NCI-H1417 (cell line): ENCODE data around the gene DNAH8.
"Not testable (repeated sequence)": the region's sequence is repeated elsewhere in the genome, so short reads cannot be mapped to it uniquely, and the experiment has no call there.

Experiments
- DNase-seq, 3 experiments: peaks; one replicate each; lab custom pipeline; 2025; lab: John Stamatoyannopoulos, UW

DNAH8 gene

GRCh38 chr6:38715016-38715689 lies at the start of gene DNAH8:
TSS of gene DNAH8 (plus strand) at chr6:38715311. CDS start at chr6:38722810, 7,499 bp downstream.
- no peak for DNase-seq

- DNase-seq, result peak in 2 of 3 experiments; percentile 60 to 64
Measured at GRCh38 chr6:38671885-38672467, 43.1 kb upstream of the DNAH8 start.

- peak in 1 of 3 experiments; percentile 20 for DNase-seq
Measured at GRCh38 chr6:38673397-38674165, 41.5 kb upstream of the DNAH8 start.

- DNase-seq, result peak in 2 of 3 experiments; percentile 3 to 26
Measured at GRCh38 chr6:38676236-38676973, 38.7 kb upstream of the DNAH8 start.

- peak in 1 of 3 experiments; percentile 6 for DNase-seq
Measured at GRCh38 chr6:38676974-38677544, 38.1 kb upstream of the DNAH8 start.

- no peak for DNase-seq
Measured at GRCh38 chr6:38678178-38678760, 36.8 kb upstream of the DNAH8 start.

GRCh38 chr6:38679668-38680067 lies 35.4 kb upstream of the DNAH8 start:
- DNase-seq, result no peak

GRCh38 chr6:38681850-38682249 lies 33.3 kb upstream of the DNAH8 start:
- no peak for DNase-seq

GRCh38 chr6:38684237-38684636 lies 30.9 kb upstream of the DNAH8 start:
- no peak for DNase-seq

- DNase-seq, result no peak
Measured at GRCh38 chr6:38684904-38685303, 30.2 kb upstream of the DNAH8 start.

GRCh38 chr6:38686270-38687042 lies 28.7 kb upstream of the DNAH8 start:
- DNase-seq, result no peak

GRCh38 chr6:38687043-38687353 lies 28.1 kb upstream of the DNAH8 start:
- no peak for DNase-seq

- no peak for DNase-seq
Measured at GRCh38 chr6:38687549-38687948, 27.6 kb upstream of the DNAH8 start.

GRCh38 chr6:38688579-38689087 lies 26.5 kb upstream of the DNAH8 start:
- DNase-seq, result peak in 1 of 3 experiments; percentile 11

GRCh38 chr6:38695227-38695900 lies 19.7 kb upstream of the DNAH8 start:
- DNase-seq, result no peak

GRCh38 chr6:38695933-38696332 lies 19.2 kb upstream of the DNAH8 start:
- no peak for DNase-seq

- DNase-seq, result no peak
Measured at GRCh38 chr6:38696345-38696744, 18.8 kb upstream of the DNAH8 start.

GRCh38 chr6:38697846-38698245 lies 17.3 kb upstream of the DNAH8 start:
- no peak for DNase-seq

GRCh38 chr6:38699702-38700101 lies 15.4 kb upstream of the DNAH8 start:
- DNase-seq, result not testable (repeated sequence)

- no peak for DNase-seq
Measured at GRCh38 chr6:38701551-38701950, 13.6 kb upstream of the DNAH8 start.
